GM12865 (cell line): ENCODE results near the gene DOCK2.

ENCODE experiments used
- DNase-seq: peaks from one replicate; pipeline ENCODE4 v3.0.0; 2010; ENCODE audit warnings: low read depth
- H3K4me3 ChIP-seq: 2 replicates; pipeline ENCODE4 v1.5.1; 2011; ENCODE audit warnings: mild to moderate bottlenecking, low read depth, low read length, control low read depth
- CTCF ChIP-seq: IDR thresholded peaks from 2 replicates; pipeline ENCODE4 v1.5.1; 2011; ENCODE audit warnings: low read length, control low read depth, low read depth, inconsistent platforms; ENCODE audit not compliant: insufficient read depth; ENCODE audit errors: missing control alignments

The DOCK2 gene

GRCh38 chr5:169918228-169918627, 281.2 kb downstream of the DOCK2 start:
- H3K4me3 ChIP-seq, result no peak overlapping the region
- TF ChIP-seq CTCF, result no peak
- DNase-seq, result no peak

DNA sequence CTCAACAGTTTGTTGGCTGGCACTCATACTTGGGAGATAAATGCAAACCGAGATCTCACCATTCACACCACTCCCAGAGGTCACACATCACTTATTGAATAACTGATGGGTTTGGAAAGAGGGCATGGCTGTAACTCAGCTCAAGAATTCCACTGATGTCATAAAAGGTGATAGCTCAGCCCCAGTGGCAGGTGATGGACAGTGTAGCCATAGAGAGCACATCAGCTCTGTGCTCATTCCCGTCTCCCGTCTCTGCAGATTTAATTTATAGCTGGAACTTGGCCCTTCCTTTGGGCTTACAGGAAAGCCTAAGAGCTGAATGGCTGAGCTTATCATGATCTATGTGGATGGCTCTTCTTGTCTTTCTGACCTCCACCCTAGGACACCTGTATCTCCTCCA, 283.4 kb downstream of the DOCK2 start:
- TF ChIP-seq CTCF, result no peak
- DNase-seq, result no peak

DNA sequence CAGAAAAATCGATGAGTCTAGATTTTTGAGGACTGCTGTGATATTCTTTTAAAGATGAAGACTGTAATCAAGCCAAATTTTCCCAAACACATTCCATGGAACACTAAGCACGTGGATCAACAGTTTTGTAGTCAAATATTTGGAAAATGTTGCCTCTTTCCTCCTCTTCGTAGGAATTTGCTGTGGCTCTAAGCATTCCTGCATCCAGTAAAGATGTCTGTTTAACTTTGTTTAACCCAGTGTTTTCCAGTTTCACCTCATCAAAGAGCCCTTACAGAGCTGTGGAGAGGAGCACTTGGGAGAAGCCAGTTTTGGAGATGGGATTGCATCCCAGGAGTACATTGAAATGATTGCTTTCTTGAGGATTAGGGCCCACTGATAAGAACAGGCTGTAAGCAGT, 284.3 kb downstream of the DOCK2 start:
- no peak overlapping the region for H3K4me3 ChIP-seq
- no peak for TF ChIP-seq CTCF
- no peak for DNase-seq

More for the DNA sequence above, 283.4 kb downstream of the DOCK2 start:
- no peak overlapping the region for H3K4me3 ChIP-seq

- H3K4me3 ChIP-seq, result no peak overlapping the region
- TF ChIP-seq CTCF, result no peak
- DNase-seq, result no peak
These were observed 284.9 kb downstream of the DOCK2 start for GRCh38 chr5:169921949-169922348.

- no peak for DNase-seq
- no peak for TF ChIP-seq CTCF
- no peak overlapping the region for H3K4me3 ChIP-seq
These were observed 285.4 kb downstream of the DOCK2 start for GRCh38 chr5:169922474-169922873.

- TF ChIP-seq CTCF, result no peak
- H3K4me3 ChIP-seq, result no peak overlapping the region
- DNase-seq, result peak; percentile 60
These were observed 286.9 kb downstream of the DOCK2 start for GRCh38 chr5:169923988-169924387.

GRCh38 chr5:169933127-169933526, 296.1 kb downstream of the DOCK2 start:
- no peak for TF ChIP-seq CTCF
- DNase-seq, result no peak

More at GRCh38 chr5:169933127-169933526, 296.1 kb downstream of the DOCK2 start:
- no peak overlapping the region for H3K4me3 ChIP-seq
